ENCODE results near the gene PRKN.

PRKN gene

GRCh38 chr6:161300823-161301222, 1426.7 kb downstream of the PRKN start:
- Histone ChIP-seq H3K9me3 (ENCODE audit: control insufficient read depth, insufficient read depth, low read depth, low read length) (no peaks in the 10 kb centered on the region), H3K36me3 (ENCODE audit: control insufficient read depth in 2 of 2, insufficient read depth in 1 of 2, low read length in 2 of 2) (no peaks in the 10 kb centered on the region), H3K4me1 (ENCODE audit: control insufficient read depth, insufficient read depth, low read length) (no peaks in the 10 kb centered on the region), H3K27ac (ENCODE audit: extremely low read depth, low read depth, low read length) (no peak overlapping the region), H3K4me3 (ENCODE audit: low read depth, low read length) (no peak overlapping the region)
- POLR2A ChIA-PET = no interaction called here
- TF ChIP-seq ZNF701 (tag by site-specific recombination; IDR thresholded peaks at IDR 0.05) = no peak
- no peak for TF ChIP-seq ZNF837 (tag by site-specific recombination; IDR thresholded peaks at IDR 0.05)
- TF ChIP-seq ZNF510 (tag by site-specific recombination; IDR thresholded peaks at IDR 0.05; ENCODE audit: insufficient replicate concordance) = no peak
- TF ChIP-seq ATF2 (tag by site-specific recombination; IDR thresholded peaks at IDR 0.05; ENCODE audit: low read depth) = no peak
- no peak for TF ChIP-seq ZSCAN5A (tag by site-specific recombination; IDR thresholded peaks at IDR 0.05)
- no peak for TF ChIP-seq ZBTB49 (tag by site-specific recombination; IDR thresholded peaks at IDR 0.05; ENCODE audit: low read depth)
- no peak for TF ChIP-seq ZNF560 (tag by site-specific recombination; IDR thresholded peaks at IDR 0.05; ENCODE audit: borderline replicate concordance)
- TF ChIP-seq ZNF302 (tag by site-specific recombination; IDR thresholded peaks at IDR 0.05; ENCODE audit: low read depth) = no peak
- TF ChIP-seq ZNF114 (tag by site-specific recombination; IDR thresholded peaks at IDR 0.05) = no peak
- TF ChIP-seq ZSCAN18 (tag by site-specific recombination; IDR thresholded peaks at IDR 0.05) = no peak
- no peak for TF ChIP-seq ZFP37 (tag by site-specific recombination; IDR thresholded peaks at IDR 0.05)
- TF ChIP-seq GLI4 (tag by site-specific recombination; IDR thresholded peaks at IDR 0.05) = no peak
- no peak for TF ChIP-seq ZNF707 (tag by site-specific recombination; IDR thresholded peaks at IDR 0.05)
- no peak for TF ChIP-seq ZNF10 (tag by site-specific recombination; IDR thresholded peaks at IDR 0.05)
- CTCF ChIA-PET = no interaction called here

GRCh38 chr6:161299726-161300125, 1427.8 kb downstream of the PRKN start:
- Histone ChIP-seq H3K27ac (ENCODE audit: extremely low read depth, low read depth, low read length) (no peak overlapping the region), H3K4me3 (ENCODE audit: low read depth, low read length) (no peak overlapping the region), H3K4me1 (ENCODE audit: control insufficient read depth, insufficient read depth, low read length) (no peaks in the 10 kb centered on the region), H3K9me3 (ENCODE audit: control insufficient read depth, insufficient read depth, low read depth, low read length) (no peaks in the 10 kb centered on the region), H3K36me3 (ENCODE audit: control insufficient read depth in 2 of 2, insufficient read depth in 1 of 2, low read length in 2 of 2) (no peaks in the 10 kb centered on the region)
- no peak for TF ChIP-seq ZNF549 (tag by site-specific recombination; IDR thresholded peaks at IDR 0.05)
- TF ChIP-seq ZNF701 (tag by site-specific recombination; IDR thresholded peaks at IDR 0.05) = no peak
- no peak for TF ChIP-seq PRDM4 (tag by site-specific recombination; IDR thresholded peaks at IDR 0.05)
- TF ChIP-seq ZNF624 (tag by site-specific recombination; IDR thresholded peaks at IDR 0.05) = no peak
- TF ChIP-seq ZNF677 (tag by site-specific recombination; IDR thresholded peaks at IDR 0.05) = no peak
- no peak for TF ChIP-seq ZNF580 (tag by site-specific recombination; IDR thresholded peaks at IDR 0.05)
- no peak for TF ChIP-seq ZNF629 (tag by site-specific recombination; IDR thresholded peaks at IDR 0.05)
- ChIA-PET CTCF (no interaction called here), POLR2A (no interaction called here)
